ENCODE measurements around the gene CCDC187.

CCDC187 gene

GRCh38 chr9:136222906-136223285 lies 81.0 kb downstream of the CCDC187 start:
- no peak for DNase-seq

GRCh38 chr9:136222166-136222905 lies 81.6 kb downstream of the CCDC187 start:
- no peak for DNase-seq

- DNase-seq = no peak
Measured at GRCh38 chr9:136220017-136220729, 83.7 kb downstream of the CCDC187 start.

GRCh38 chr9:136219276-136219675 lies 84.6 kb downstream of the CCDC187 start:
- no peak for DNase-seq

GRCh38 chr9:136218673-136219072 lies 85.2 kb downstream of the CCDC187 start:
- no peak for DNase-seq

GRCh38 chr9:136218271-136218670 lies 85.6 kb downstream of the CCDC187 start:
- DNase-seq = no peak

GRCh38 chr9:136216541-136217244 lies 87.2 kb downstream of the CCDC187 start:
- DNase-seq = no peak

- DNase-seq = no peak
Measured at GRCh38 chr9:136213733-136214132, 90.2 kb downstream of the CCDC187 start.

- no peak for DNase-seq
Measured at GRCh38 chr9:136212345-136212950, 91.4 kb downstream of the CCDC187 start.

GRCh38 chr9:136211441-136212344 lies 92.2 kb downstream of the CCDC187 start:
- no peak for DNase-seq

- DNase-seq = no peak
Measured at GRCh38 chr9:136211006-136211405, 92.9 kb downstream of the CCDC187 start.

GRCh38 chr9:136210276-136210675 lies 93.6 kb downstream of the CCDC187 start:
- no peak for DNase-seq

GRCh38 chr9:136209786-136210185 lies 94.1 kb downstream of the CCDC187 start:
- no peak for DNase-seq

GRCh38 chr9:136209232-136209631 lies 94.7 kb downstream of the CCDC187 start:
- DNase-seq = no peak

GRCh38 chr9:136208675-136209074 lies 95.2 kb downstream of the CCDC187 start:
- DNase-seq = no peak

GRCh38 chr9:136207616-136208015 lies 96.3 kb downstream of the CCDC187 start:
- DNase-seq = no peak

GRCh38 chr9:136206602-136207275 lies 97.2 kb downstream of the CCDC187 start:
- DNase-seq = no peak

GRCh38 chr9:136205707-136205992 lies 98.2 kb downstream of the CCDC187 start:
- DNase-seq = no peak

GRCh38 chr9:136204838-136205706 lies 98.8 kb downstream of the CCDC187 start, which contains the start of gene LHX3:
LHX3 (minus strand) TSS chr9:136205128; CDS start chr9:136205012, 116 bp downstream.
- no peak for DNase-seq

GRCh38 chr9:136204145-136204805 lies 99.6 kb downstream of the CCDC187 start:
- DNase-seq = no peak

All from activated CD4-positive, CD25-positive, alpha-beta regulatory T cell (primary cell).